T-helper 22 cell (primary cell): ENCODE measurements around the gene MRPS2.
"Not testable (repeated sequence)": the region's sequence is repeated elsewhere in the genome, so short reads cannot be mapped to it uniquely, and the experiment has no call there.

Source experiments
- DNase-seq: peaks from one replicate; pipeline ENCODE4 v3.0.0-alpha.2; 2020; ENCODE audit warnings: low read depth

Gene MRPS2

GRCh38 chr9:135516132-135516860 lies 15.8 kb downstream of the MRPS2 start:
- no peak for DNase-seq

- DNase-seq: no peak
Observed at GRCh38 chr9:135517407-135517822, 16.9 kb downstream of the MRPS2 start.

GRCh38 chr9:135519179-135519971 lies 18.9 kb downstream of the MRPS2 start:
- DNase-seq: no peak

GRCh38 chr9:135520916-135521607 lies 20.6 kb downstream of the MRPS2 start, which contains the start of gene LCN1:
LCN1 (plus strand) TSS chr9:135521440; CDS start chr9:135521498, 58 bp downstream.
- no peak for DNase-seq

GRCh38 chr9:135521608-135522095 lies 21.2 kb downstream of the MRPS2 start:
- no peak for DNase-seq

- no peak for DNase-seq
Observed at GRCh38 chr9:135522137-135522877, 21.8 kb downstream of the MRPS2 start.

- DNase-seq: no peak
Observed at GRCh38 chr9:135522931-135523330, 22.4 kb downstream of the MRPS2 start.

- DNase-seq: no peak
Observed at GRCh38 chr9:135523521-135524129, 23.1 kb downstream of the MRPS2 start.

- no peak for DNase-seq
Observed at GRCh38 chr9:135524130-135524861, 23.8 kb downstream of the MRPS2 start.

GRCh38 chr9:135525241-135526088 lies 25.0 kb downstream of the MRPS2 start:
- DNase-seq: no peak

- no peak for DNase-seq
Observed at GRCh38 chr9:135526089-135526729, 25.7 kb downstream of the MRPS2 start.

GRCh38 chr9:135526730-135527571 lies 26.5 kb downstream of the MRPS2 start:
- DNase-seq: no peak

GRCh38 chr9:135528842-135529435 lies 28.5 kb downstream of the MRPS2 start:
- not testable (repeated sequence) for DNase-seq

- no peak for DNase-seq
Observed at GRCh38 chr9:135530146-135530545, 29.7 kb downstream of the MRPS2 start.

- no peak for DNase-seq
Observed at GRCh38 chr9:135531096-135531495, 30.6 kb downstream of the MRPS2 start.

GRCh38 chr9:135533113-135533512 lies 32.6 kb downstream of the MRPS2 start:
- no peak for DNase-seq

GRCh38 chr9:135533674-135534073 lies 33.2 kb downstream of the MRPS2 start:
- no peak for DNase-seq

GRCh38 chr9:135534192-135534711 lies 33.8 kb downstream of the MRPS2 start:
- not testable (repeated sequence) for DNase-seq
